ENCODE results near the gene PSMC6.

GRCh38 chr14:52723514-52724359 lies 16.7 kb downstream of the PSMC6 start:
- TF ChIP-seq CTCF (IDR thresholded peaks at IDR 0.05) (no peak), POLR2A (IDR thresholded peaks at IDR 0.05) (no peak)
